ENCODE results near the gene ADGRF1. TPM values are rescaled to one million over a fixed set of nuclear protein-coding genes. Genes with fewer than 3 reads are reported as not detected.

Gene ADGRF1
- total RNA-seq, 2 experiments from 2014 or later = not detected

- Mint-ChIP-seq H3K36me3 (ENCODE audit: low read depth) (no peaks in the 10 kb centered on the region), H3K27ac (no peak overlapping the region), H3K4me1 (ENCODE audit: low read depth) (no peaks in the 10 kb centered on the region), H3K27me3 (peaks cover 9% of the 10 kb centered on the region), H3K9me3 (no peaks in the 10 kb centered on the region), H3K4me3 (no peak overlapping the region)
- no peak for DNase-seq
- Histone ChIP-seq H3K4me3 (ENCODE audit: low read length) (no peak overlapping the region), H3K36me3 (ENCODE audit: insufficient read depth, low read length) (no peaks in the 10 kb centered on the region), H3K27me3 (ENCODE audit: control insufficient read depth in 1 of 2, insufficient read depth in 2 of 2, low read length in 2 of 2) (no peaks in the 10 kb centered on the region), H3K27ac (ENCODE audit: low read depth in 1 of 2, low read length in 2 of 2) (no peak overlapping the region), H3K9me3 (ENCODE audit: control insufficient read depth in 1 of 2, insufficient read depth in 1 of 2, low read length in 2 of 2) (no peaks in the 10 kb centered on the region), H3K4me1 (ENCODE audit: insufficient read depth, low read length) (no peaks in the 10 kb centered on the region)
- TF ChIP-seq, protein P1, sequence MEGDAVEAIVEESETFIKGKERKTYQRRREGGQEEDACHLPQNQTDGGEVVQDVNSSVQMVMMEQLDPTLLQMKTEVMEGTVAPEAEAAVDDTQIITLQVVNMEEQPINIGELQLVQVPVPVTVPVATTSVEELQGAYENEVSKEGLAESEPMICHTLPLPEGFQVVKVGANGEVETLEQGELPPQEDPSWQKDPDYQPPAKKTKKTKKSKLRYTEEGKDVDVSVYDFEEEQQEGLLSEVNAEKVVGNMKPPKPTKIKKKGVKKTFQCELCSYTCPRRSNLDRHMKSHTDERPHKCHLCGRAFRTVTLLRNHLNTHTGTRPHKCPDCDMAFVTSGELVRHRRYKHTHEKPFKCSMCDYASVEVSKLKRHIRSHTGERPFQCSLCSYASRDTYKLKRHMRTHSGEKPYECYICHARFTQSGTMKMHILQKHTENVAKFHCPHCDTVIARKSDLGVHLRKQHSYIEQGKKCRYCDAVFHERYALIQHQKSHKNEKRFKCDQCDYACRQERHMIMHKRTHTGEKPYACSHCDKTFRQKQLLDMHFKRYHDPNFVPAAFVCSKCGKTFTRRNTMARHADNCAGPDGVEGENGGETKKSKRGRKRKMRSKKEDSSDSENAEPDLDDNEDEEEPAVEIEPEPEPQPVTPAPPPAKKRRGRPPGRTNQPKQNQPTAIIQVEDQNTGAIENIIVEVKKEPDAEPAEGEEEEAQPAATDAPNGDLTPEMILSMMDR (IDR thresholded peaks at IDR 0.05) = no peak
- no peak for ATAC-seq (ENCODE audit: poor library complexity)
- intact Hi-C loops (cut with DNase I, micrococcal nuclease) = no loop called here
- ChIA-PET POLR2A (no interaction called here), CTCF (no interaction called here)
These were observed 69.6 kb downstream of the ADGRF1 start for GRCh38 chr6:46972531-46972930.

GRCh38 chr6:46969206-46969605, 72.9 kb downstream of the ADGRF1 start:
- H3K4me3 ChIP-seq (ENCODE audit: low read length) = no peak overlapping the region
- H3K4me1 Mint-ChIP-seq (ENCODE audit: low read depth) = no peaks in the 10 kb centered on the region
- intact Hi-C loops (cut with DNase I, micrococcal nuclease) = no loop called here
- H3K27me3 ChIP-seq (ENCODE audit: control insufficient read depth in 1 of 2, insufficient read depth in 2 of 2, low read length in 2 of 2) = peaks cover 0 to 3% of the 10 kb centered on the region in 2 experiments
- no peaks in the 10 kb centered on the region for H3K9me3 ChIP-seq (ENCODE audit: control insufficient read depth in 1 of 2, insufficient read depth in 1 of 2, low read length in 2 of 2)
- H3K27ac Mint-ChIP-seq = no peak overlapping the region
- H3K4me3 Mint-ChIP-seq = no peak overlapping the region
- TF ChIP-seq, protein P1 (IDR thresholded peaks at IDR 0.05) = no peak
- ATAC-seq (ENCODE audit: poor library complexity) (no peak), DNase-seq (no peak)
- H3K9me3 Mint-ChIP-seq = no peaks in the 10 kb centered on the region
- ChIA-PET POLR2A (no interaction called here), CTCF (no interaction called here)
- H3K27ac ChIP-seq (ENCODE audit: low read depth in 1 of 2, low read length in 2 of 2) = no peak overlapping the region
- H3K36me3 ChIP-seq (ENCODE audit: insufficient read depth, low read length) = no peaks in the 10 kb centered on the region
- H3K4me1 ChIP-seq (ENCODE audit: insufficient read depth, low read length) = no peaks in the 10 kb centered on the region
- H3K36me3 Mint-ChIP-seq (ENCODE audit: low read depth) = no peaks in the 10 kb centered on the region
- peaks cover 9% of the 10 kb centered on the region for H3K27me3 Mint-ChIP-seq

DNA sequence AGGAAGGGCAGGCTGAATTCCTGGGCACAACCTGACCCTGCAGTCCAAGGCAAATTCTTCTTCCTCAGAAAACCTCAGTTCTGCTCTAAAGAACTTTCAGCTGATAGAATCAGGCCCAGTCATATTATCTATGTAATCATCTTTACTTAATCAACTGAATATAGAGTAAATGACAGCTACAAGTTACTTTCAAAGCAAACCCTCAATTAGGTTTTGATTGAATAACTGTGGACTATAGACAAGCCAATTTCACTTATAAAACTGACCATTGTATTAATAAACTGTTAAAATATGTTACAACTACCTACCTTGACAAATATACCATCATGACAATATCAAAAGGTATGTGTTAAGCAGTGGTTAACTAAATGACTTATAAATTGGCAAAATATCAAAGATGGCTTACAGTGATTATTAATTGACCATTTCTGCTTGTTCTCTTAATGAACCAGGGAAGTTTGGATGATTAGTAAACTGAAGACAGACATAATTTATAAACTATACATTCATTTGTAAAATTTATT, 74.2 kb downstream of the ADGRF1 start:
- H3K36me3 ChIP-seq (ENCODE audit: insufficient read depth, low read length) = no peaks in the 10 kb centered on the region
- no peak overlapping the region for H3K4me3 ChIP-seq (ENCODE audit: low read length)
- intact Hi-C loops (cut with DNase I, micrococcal nuclease) = no loop called here
- no peak overlapping the region for H3K4me3 Mint-ChIP-seq
- H3K27me3 Mint-ChIP-seq = peaks cover 5% of the 10 kb centered on the region
- H3K27ac Mint-ChIP-seq = no peak overlapping the region
- no peaks in the 10 kb centered on the region for H3K4me1 Mint-ChIP-seq (ENCODE audit: low read depth)
- POLR2A ChIA-PET = no interaction called here
- peaks cover 0 to 6% of the 10 kb centered on the region in 2 experiments for H3K27me3 ChIP-seq (ENCODE audit: control insufficient read depth in 1 of 2, insufficient read depth in 2 of 2, low read length in 2 of 2)
- H3K9me3 Mint-ChIP-seq = no peaks in the 10 kb centered on the region
- no peaks in the 10 kb centered on the region for H3K4me1 ChIP-seq (ENCODE audit: insufficient read depth, low read length)
- no peak for DNase-seq
- no peak overlapping the region for H3K27ac ChIP-seq (ENCODE audit: low read depth in 1 of 2, low read length in 2 of 2)
- TF ChIP-seq, protein P1 (IDR thresholded peaks at IDR 0.05) = no peak
- CTCF ChIA-PET = no interaction called here
- no peaks in the 10 kb centered on the region for H3K9me3 ChIP-seq (ENCODE audit: control insufficient read depth in 1 of 2, insufficient read depth in 1 of 2, low read length in 2 of 2)
- no peak for ATAC-seq (ENCODE audit: poor library complexity)
- H3K36me3 Mint-ChIP-seq (ENCODE audit: low read depth) = no peaks in the 10 kb centered on the region

Data from CD4-positive, alpha-beta T cell (primary cell).